Left hindlimb (tissue), 1 donor: ENCODE data around the gene BCOR.

Source experiments
- DNase-seq: peaks from one replicate; pipeline ENCODE4 v3.0.0-alpha.2; 2018

BCOR gene

GRCh38 chrX:40097141-40097503, 636 bp downstream of the BCOR start:
- DNase-seq = no peak

GRCh38 chrX:40096395-40097091, 1.2 kb downstream of the BCOR start:
- DNase-seq = peak; percentile 64

GRCh38 chrX:40095583-40096394, 2.0 kb downstream of the BCOR start:
- DNase-seq = no peak

GRCh38 chrX:40094900-40095582, 2.7 kb downstream of the BCOR start:
- DNase-seq = no peak

- peak; percentile 57 for DNase-seq
Observed at GRCh38 chrX:40094041-40094899, 3.5 kb downstream of the BCOR start.

- no peak for DNase-seq
Observed at GRCh38 chrX:40093586-40093985, 4.2 kb downstream of the BCOR start.

- no peak for DNase-seq
Observed at GRCh38 chrX:40092808-40093435, 4.8 kb downstream of the BCOR start.

GRCh38 chrX:40091691-40092421, 5.9 kb downstream of the BCOR start:
- no peak for DNase-seq

GRCh38 chrX:40090961-40091360, 6.8 kb downstream of the BCOR start:
- DNase-seq = no peak

- DNase-seq = no peak
Observed at GRCh38 chrX:40090050-40090804, 7.5 kb downstream of the BCOR start.

- no peak for DNase-seq
Observed at GRCh38 chrX:40088803-40089540, 8.8 kb downstream of the BCOR start.

GRCh38 chrX:40088299-40088625, 9.5 kb downstream of the BCOR start:
- DNase-seq = no peak

- DNase-seq = no peak
Observed at GRCh38 chrX:40087425-40088298, 10.1 kb downstream of the BCOR start.

- peak; percentile 55 for DNase-seq
Observed at GRCh38 chrX:40086569-40087335, 11.0 kb downstream of the BCOR start.

- DNase-seq = no peak
Observed at GRCh38 chrX:40085714-40086113, 12.0 kb downstream of the BCOR start.

GRCh38 chrX:40085102-40085551, 12.6 kb downstream of the BCOR start:
- DNase-seq = no peak

- no peak for DNase-seq
Observed at GRCh38 chrX:40084471-40085101, 13.2 kb downstream of the BCOR start.

- no peak for DNase-seq
Observed at GRCh38 chrX:40083979-40084359, 13.8 kb downstream of the BCOR start.
